Thyroid gland (tissue), 4 donors: Measurements from ENCODE around the gene TTLL13. TPM values are rescaled to one million over a fixed set of nuclear protein-coding genes. Genes with fewer than 3 reads are reported as not detected.
"Not testable (repeated sequence)": the region's sequence is repeated elsewhere in the genome, so short reads cannot be mapped to it uniquely, and the experiment has no call there.

Experiments
- DNase-seq, 2 donors: peaks; one replicate each; pipeline ENCODE4 v3.0.0-alpha.2; 2019
- H3K27ac ChIP-seq, 3 donors: fragments of 200-600 bp; sonication (generic); 1 replicate in 2 of 3; 2 replicates in 1 of 3; pipeline ENCODE4 v1.5.1; 2016 to 2019; ENCODE audit warnings: mild to moderate bottlenecking in 1 of 3, moderate library complexity in 1 of 3
- H3K27me3 ChIP-seq: fragments of 200-600 bp; sonication (generic); one replicate; pipeline ENCODE4 v1.5.1; 2019
- H3K36me3 ChIP-seq, 2 donors: fragments of 200-600 bp; sonication (generic); one replicate each; pipeline ENCODE4 v1.5.1; 2016 to 2019
- H3K4me1 ChIP-seq, 2 donors: fragments of 200-600 bp; sonication (generic); one replicate each; pipeline ENCODE4 v1.5.1; 2017 to 2019
- H3K4me3 ChIP-seq, 3 donors: fragments of 200-600 bp; sonication (generic); replicated peaks in 1 of 3; 1 replicate in 2 of 3; 2 replicates in 1 of 3; pipeline ENCODE4 v1.5.1; 2016; ENCODE audit warnings: mild to moderate bottlenecking in 1 of 3
- H3K9me3 ChIP-seq: fragments of 200-600 bp; sonication (generic); one replicate; pipeline ENCODE4 v1.5.1; 2017
- POLR2A ChIP-seq, 2 donors: fragments of 450-650 bp; IDR thresholded peaks; one replicate each; pipeline ENCODE4 v1.6.1; 2017; ENCODE audit warnings: antibody characterized with exemption in 2 of 2, mild to moderate bottlenecking in 2 of 2, moderate library complexity in 1 of 2
- WGBS, 2 donors: methylation state at CpG; one replicate each; pipeline ENCODE4 v1.1.5; 2017; 5-methylcytosine and 5-hydroxymethylcytosine counted together
- intact Hi-C: fragments of 100-400 bp; cut with DNase I; formaldehyde crosslinking; loops from one replicate; pipeline ENCODE4 v1.15.1; 2023
- total RNA-seq, 4 donors: library from RNA; depleted of rRNA; stranded (reverse); fragments of >200 nt; gene quantifications; one replicate each; pipeline ENCODE4 v1.2.3, GENCODE V29; 2016
- TF ChIP-seq, protein P1 (sequence below), 6 experiments: fragments of 200-600 bp in 3 of 6; fragments of 450-650 bp in 3 of 6; sonication (generic) in 3 of 6; IDR thresholded peaks; one replicate each; pipeline ENCODE4 v1.5.1; 2016 to 2019; ENCODE audit warnings: antibody characterized with exemption in 6 of 6, mild to moderate bottlenecking in 2 of 6, inconsistent platforms in 1 of 6, moderate library complexity in 1 of 6

The TTLL13 gene
- total RNA-seq, 4 donors from 2014 or later, result 0.13 to 0.22 TPM; not detected in 2

GRCh38 chr15:90300541-90300940 is 51.2 kb downstream of the TTLL13 start:
- intact Hi-C loops, result no loop called here

GRCh38 chr15:90300988-90301706 is 51.8 kb downstream of the TTLL13 start:
- WGBS, 2 donors, result 60 to 63% methylated on average over 14 to 18 of the region's 21 CpGs

More at GRCh38 chr15:90300541-90300940, 51.2 kb downstream of the TTLL13 start:
- no peaks in the 10 kb centered on the region for H3K9me3 ChIP-seq
- H3K27me3 ChIP-seq, result no peaks in the 10 kb centered on the region
- no peak for TF ChIP-seq POLR2A (IDR thresholded peaks at IDR 0.05)
- TF ChIP-seq, protein P1, sequence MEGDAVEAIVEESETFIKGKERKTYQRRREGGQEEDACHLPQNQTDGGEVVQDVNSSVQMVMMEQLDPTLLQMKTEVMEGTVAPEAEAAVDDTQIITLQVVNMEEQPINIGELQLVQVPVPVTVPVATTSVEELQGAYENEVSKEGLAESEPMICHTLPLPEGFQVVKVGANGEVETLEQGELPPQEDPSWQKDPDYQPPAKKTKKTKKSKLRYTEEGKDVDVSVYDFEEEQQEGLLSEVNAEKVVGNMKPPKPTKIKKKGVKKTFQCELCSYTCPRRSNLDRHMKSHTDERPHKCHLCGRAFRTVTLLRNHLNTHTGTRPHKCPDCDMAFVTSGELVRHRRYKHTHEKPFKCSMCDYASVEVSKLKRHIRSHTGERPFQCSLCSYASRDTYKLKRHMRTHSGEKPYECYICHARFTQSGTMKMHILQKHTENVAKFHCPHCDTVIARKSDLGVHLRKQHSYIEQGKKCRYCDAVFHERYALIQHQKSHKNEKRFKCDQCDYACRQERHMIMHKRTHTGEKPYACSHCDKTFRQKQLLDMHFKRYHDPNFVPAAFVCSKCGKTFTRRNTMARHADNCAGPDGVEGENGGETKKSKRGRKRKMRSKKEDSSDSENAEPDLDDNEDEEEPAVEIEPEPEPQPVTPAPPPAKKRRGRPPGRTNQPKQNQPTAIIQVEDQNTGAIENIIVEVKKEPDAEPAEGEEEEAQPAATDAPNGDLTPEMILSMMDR (IDR thresholded peaks at IDR 0.05), result no peak
- H3K4me3 ChIP-seq, result no peak overlapping the region
- H3K4me1 ChIP-seq, result no peaks in the 10 kb centered on the region
- H3K27ac ChIP-seq, result no peak overlapping the region
- 88 to 89% methylated on average over 9 of the region's 9 CpGs for WGBS, 2 donors
- DNase-seq, result no peak
- no peaks in the 10 kb centered on the region for H3K36me3 ChIP-seq

GRCh38 chr15:90301707-90302300 is 52.4 kb downstream of the TTLL13 start:
- Histone ChIP-seq H3K27ac (peak overlapping the region in 1 of 3 donors; percentile 18), H3K9me3 (no peaks in the 10 kb centered on the region), H3K27me3 (no peaks in the 10 kb centered on the region), H3K4me3 (no peak overlapping the region), H3K4me1 (no peaks in the 10 kb centered on the region), H3K36me3 (no peaks in the 10 kb centered on the region)
- DNase-seq, result no peak
- TF ChIP-seq, protein P1 (IDR thresholded peaks at IDR 0.05), result no peak
- TF ChIP-seq POLR2A (IDR thresholded peaks at IDR 0.05), result no peak
- WGBS, 2 donors, result 66 to 78% methylated on average over 8 of the region's 8 CpGs
- intact Hi-C loops, result no loop called here

More at GRCh38 chr15:90300988-90301706, 51.8 kb downstream of the TTLL13 start:
- no peaks in the 10 kb centered on the region for H3K4me1 ChIP-seq
- H3K36me3 ChIP-seq, result no peaks in the 10 kb centered on the region
- intact Hi-C loops, result no loop called here
- H3K9me3 ChIP-seq, result no peaks in the 10 kb centered on the region
- peak; percentile 65 to 74 for DNase-seq
- TF ChIP-seq POLR2A (IDR thresholded peaks at IDR 0.05), result no peak
- TF ChIP-seq, protein P1 (IDR thresholded peaks at IDR 0.05), result peak; percentile 55 to 86 (median 74)
- no peak overlapping the region for H3K4me3 ChIP-seq
- H3K27ac ChIP-seq, result peak overlapping the region in 2 of 3 donors; percentile 18 to 20
- H3K27me3 ChIP-seq, result no peaks in the 10 kb centered on the region

DNA sequence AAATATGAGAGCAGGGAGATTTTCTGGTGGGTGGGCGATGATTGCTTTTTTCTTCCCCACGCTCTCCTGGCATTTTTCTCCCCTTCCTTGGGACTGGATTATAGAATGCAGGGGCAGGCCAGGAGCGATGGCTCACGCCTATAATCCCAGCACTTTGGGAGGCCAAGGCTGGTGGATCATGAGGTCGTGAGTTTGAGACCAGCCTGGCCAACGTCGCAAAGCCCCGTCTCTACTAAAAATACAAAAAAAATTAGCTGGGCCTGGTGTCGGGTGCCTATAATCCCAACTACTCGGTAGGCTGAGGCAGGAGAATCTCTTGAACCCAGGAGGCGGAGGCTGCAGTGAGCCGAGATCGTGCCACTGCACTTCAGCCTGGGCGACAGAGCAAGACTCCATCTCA is 56.0 kb downstream of the TTLL13 start:
- H3K27me3 ChIP-seq, H3K36me3 ChIP-seq, H3K4me1 ChIP-seq, intact Hi-C loops, H3K27ac ChIP-seq, DNase-seq, H3K9me3 ChIP-seq, H3K4me3 ChIP-seq: not testable (repeated sequence)
- 92% methylated on average over 14 of the region's 14 CpGs for WGBS, 2 donors

DNA sequence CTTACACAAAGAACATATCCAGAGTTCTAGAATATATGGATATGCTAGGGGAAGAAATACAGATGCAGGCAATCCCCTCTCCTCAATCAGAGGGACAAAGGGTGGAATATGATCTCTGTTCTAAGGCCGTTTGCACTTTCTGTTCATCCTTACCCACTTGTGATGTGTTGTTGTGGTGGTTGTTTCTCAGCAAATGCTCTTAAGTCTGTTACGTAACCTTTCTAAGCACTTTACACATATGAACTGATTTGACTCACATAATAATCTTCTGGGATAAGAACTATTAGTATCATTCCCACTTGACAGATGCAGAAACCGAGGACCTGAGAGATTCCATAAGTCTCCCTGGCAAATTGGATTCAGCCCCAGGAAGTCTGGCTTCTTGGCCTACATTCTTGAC is 56.6 kb downstream of the TTLL13 start:
- no peak overlapping the region for H3K4me3 ChIP-seq
- intact Hi-C loops, result no loop called here
- WGBS, 2 donors, result 85 to 90% methylated on average over 3 of the region's 3 CpGs
- H3K4me1 ChIP-seq, result no peaks in the 10 kb centered on the region
- H3K9me3 ChIP-seq, result no peaks in the 10 kb centered on the region
- H3K36me3 ChIP-seq, result no peaks in the 10 kb centered on the region
- H3K27me3 ChIP-seq, result no peaks in the 10 kb centered on the region
- H3K27ac ChIP-seq, result no peak overlapping the region
- no peak for DNase-seq
- TF ChIP-seq POLR2A (IDR thresholded peaks at IDR 0.05), result no peak
- TF ChIP-seq, protein P1 (IDR thresholded peaks at IDR 0.05), result no peak
